ENCODE measurements around the gene CDCA3. TPM values are rescaled to one million over a fixed set of nuclear protein-coding genes. Genes with fewer than 3 reads are reported as not detected.
"Not testable (repeated sequence)": the region's sequence is repeated elsewhere in the genome, so short reads cannot be mapped to it uniquely, and the experiment has no call there.

Gene CDCA3
- 100 to 1,000 TPM in 1 of 2 experiments, 10 to 100 TPM in 1; 96.5 to 101 TPM for total RNA-seq

- POLR2A ChIA-PET, result interaction anchor here (0.5 to 8.9 kb wide), 49 partner anchors 9 to 381 kb away, joined by 3 to 312 read pairs (median 5); partner anchors contain the start of genes C12orf57, C1RL, CD4 and COPS7A
Measured at GRCh38 chr12:6851153-6851920, at the start of gene CDCA3. Gene CDCA3 (minus strand): TSS chr12:6851286. CDS start chr12:6850952, 334 bp downstream.

GRCh38 chr12:6899837-6900519, 48.9 kb upstream of the CDCA3 start:
- no peaks in the 10 kb centered on the region for H3K36me3 Mint-ChIP-seq (ENCODE audit: low read depth)
- H3K4me3 Mint-ChIP-seq, result no peak overlapping the region

More at GRCh38 chr12:6851153-6851920, at the start of gene CDCA3:
- H3K27ac Mint-ChIP-seq, result peak within 1 kb of the TSS; percentile 100
- H3K27me3 Mint-ChIP-seq, result no peaks in the 10 kb centered on the region
- DNase-seq, result peak; percentile 95
- CTCF ChIA-PET, result interaction anchor here (0.6 to 8.6 kb wide), 18 partner anchors 16 to 281 kb away, joined by 3 to 161 read pairs (median 5); partner anchors contain the start of genes C12orf57, C1RL, COPS7A and ENO2
- H3K4me1 Mint-ChIP-seq, result peaks cover 50% of the 10 kb centered on the region
- peaks cover 50% of the 10 kb centered on the region for H3K36me3 Mint-ChIP-seq (ENCODE audit: low read depth)
- no peaks in the 10 kb centered on the region for H3K9me3 Mint-ChIP-seq
- H3K4me3 Mint-ChIP-seq, result peak within 1 kb of the TSS; percentile 85

GRCh38 chr12:6899427-6899826, 48.3 kb upstream of the CDCA3 start:
- Mint-ChIP-seq H3K27me3 (no peaks in the 10 kb centered on the region), H3K4me1 (peaks cover 2% of the 10 kb centered on the region), H3K9me3 (no peaks in the 10 kb centered on the region), H3K4me3 (no peak overlapping the region), H3K36me3 (ENCODE audit: low read depth) (no peaks in the 10 kb centered on the region), H3K27ac (no peak overlapping the region)
- CTCF ChIA-PET, result interaction anchor here (0.8 kb wide), 1 partner anchor 8 kb away, joined by 6 read pairs; no protein-coding TSS in a partner anchor
- DNase-seq, result no peak
- POLR2A ChIA-PET, result interaction anchor here (1.5 to 1.9 kb wide), 3 partner anchors 8 to 46 kb away, joined by 5 to 6 read pairs (median 6); partner anchors contain the start of gene ENO2

More at GRCh38 chr12:6899837-6900519, 48.9 kb upstream of the CDCA3 start:
- POLR2A ChIA-PET, result interaction anchor here (1.5 to 1.9 kb wide), 3 partner anchors 9 to 47 kb away, joined by 5 to 6 read pairs (median 6); partner anchors contain the start of gene ENO2
- H3K9me3 Mint-ChIP-seq, result no peaks in the 10 kb centered on the region
- H3K4me1 Mint-ChIP-seq, result peaks cover 2% of the 10 kb centered on the region
- CTCF ChIA-PET, result interaction anchor here (0.8 to 1.2 kb wide), 2 partner anchors 9 kb away, joined by 4 to 6 read pairs; no protein-coding TSS in a partner anchor
- no peaks in the 10 kb centered on the region for H3K27me3 Mint-ChIP-seq
- no peak for DNase-seq
- no peak overlapping the region for H3K27ac Mint-ChIP-seq

GRCh38 chr12:6896846-6897435, 45.9 kb upstream of the CDCA3 start:
- no peaks in the 10 kb centered on the region for H3K9me3 Mint-ChIP-seq
- DNase-seq, result no peak
- H3K27ac Mint-ChIP-seq, result no peak overlapping the region
- no peaks in the 10 kb centered on the region for H3K36me3 Mint-ChIP-seq (ENCODE audit: low read depth)
- H3K27me3 Mint-ChIP-seq, result no peaks in the 10 kb centered on the region
- H3K4me3 Mint-ChIP-seq, result no peak overlapping the region
- POLR2A ChIA-PET, result interaction anchor here (0.7 kb wide), 1 partner anchor 10 kb away, joined by 3 read pairs; no protein-coding TSS in a partner anchor
- H3K4me1 Mint-ChIP-seq, result peaks cover 10% of the 10 kb centered on the region
- CTCF ChIA-PET, result interaction anchor here (0.6 to 1.8 kb wide), 4 partner anchors 24 to 41 kb away, joined by 3 to 8 read pairs (median 4); partner anchors contain the start of gene SPSB2

- no peaks in the 10 kb centered on the region for H3K9me3 Mint-ChIP-seq
- peaks cover 6% of the 10 kb centered on the region for H3K36me3 Mint-ChIP-seq (ENCODE audit: low read depth)
- ChIA-PET POLR2A (interaction anchor here (0.8 to 1.6 kb wide), 4 partner anchors 8 to 43 kb away, joined by 3 to 5 read pairs (median 4); partner anchors contain the start of genes CDCA3, ENO2 and LRRC23), CTCF (interaction anchor here (0.9 to 1.1 kb wide), 2 partner anchors 22 to 25 kb away, joined by 3 to 5 read pairs; partner anchors contain the start of gene SPSB2)
- no peaks in the 10 kb centered on the region for H3K27me3 Mint-ChIP-seq
- H3K27ac Mint-ChIP-seq, result no peak overlapping the region
- H3K4me1 Mint-ChIP-seq, result peaks cover 29% of the 10 kb centered on the region
- no peak for DNase-seq
- H3K4me3 Mint-ChIP-seq, result no peak overlapping the region
Measured at GRCh38 chr12:6894321-6894720, 43.2 kb upstream of the CDCA3 start.

GRCh38 chr12:6892683-6893082, 41.6 kb upstream of the CDCA3 start:
- H3K27ac Mint-ChIP-seq, result peak overlapping the region; percentile 56
- H3K9me3 Mint-ChIP-seq; H3K27me3 Mint-ChIP-seq; H3K36me3 Mint-ChIP-seq (ENCODE audit: low read depth); DNase-seq: not testable (repeated sequence)
- ChIA-PET POLR2A (interaction anchor here (1.6 to 2.8 kb wide), 7 partner anchors 13 to 104 kb away, joined by 6 to 69 read pairs (median 30); partner anchors contain the start of genes C12orf57, CD4, CDCA3 and ENO2), CTCF (interaction anchor here (0.7 to 2.8 kb wide), 5 partner anchors 10 to 169 kb away, joined by 6 to 120 read pairs (median 9); partner anchors contain the start of genes COPS7A and SPSB2)
- H3K4me1 Mint-ChIP-seq, result peaks cover 38% of the 10 kb centered on the region
- H3K4me3 Mint-ChIP-seq, result peak overlapping the region; percentile 37

GRCh38 chr12:6891646-6892001, 40.5 kb upstream of the CDCA3 start:
- CTCF ChIA-PET, result interaction anchor here (0.6 to 2.8 kb wide), 33 partner anchors 8 to 276 kb away, joined by 3 to 120 read pairs (median 5); partner anchors contain the start of genes C12orf57, CDCA3, COPS7A and ENO2
- Mint-ChIP-seq H3K27me3 (no peaks in the 10 kb centered on the region), H3K36me3 (ENCODE audit: low read depth) (peaks cover 10% of the 10 kb centered on the region), H3K4me1 (peaks cover 38% of the 10 kb centered on the region), H3K27ac (peak overlapping the region; percentile 93), H3K4me3 (peak overlapping the region; percentile 79), H3K9me3 (no peaks in the 10 kb centered on the region)
- DNase-seq, result no peak
- POLR2A ChIA-PET, result interaction anchor here (0.6 to 2.8 kb wide), 22 partner anchors 9 to 217 kb away, joined by 3 to 69 read pairs (median 6); partner anchors contain the start of genes C12orf57, C1RL, CD4 and CDCA3

- Mint-ChIP-seq H3K27me3 (no peaks in the 10 kb centered on the region), H3K4me3 (peak overlapping the region; percentile 79), H3K27ac (peak overlapping the region; percentile 93), H3K36me3 (ENCODE audit: low read depth) (peaks cover 10% of the 10 kb centered on the region), H3K9me3 (no peaks in the 10 kb centered on the region), H3K4me1 (peaks cover 38% of the 10 kb centered on the region)
- DNase-seq, result peak; percentile 99
- ChIA-PET POLR2A (interaction anchor here (0.6 to 2.8 kb wide), 22 partner anchors 9 to 217 kb away, joined by 3 to 69 read pairs (median 6); partner anchors contain the start of genes C12orf57, C1RL, CD4 and CDCA3), CTCF (interaction anchor here (0.6 to 2.8 kb wide), 36 partner anchors 8 to 421 kb away, joined by 3 to 120 read pairs (median 4); partner anchors contain the start of genes C12orf57, CD4, CDCA3 and COPS7A)
Measured at GRCh38 chr12:6890789-6891645, 39.9 kb upstream of the CDCA3 start.

GRCh38 chr12:6889775-6890573, 38.9 kb upstream of the CDCA3 start:
- H3K27me3 Mint-ChIP-seq, H3K9me3 Mint-ChIP-seq, CTCF ChIA-PET, DNase-seq: not testable (repeated sequence)
- POLR2A ChIA-PET, result interaction anchor here (2.6 kb wide), 1 partner anchor 9 kb away, joined by 14 read pairs; no protein-coding TSS in a partner anchor
- Mint-ChIP-seq H3K4me1 (peaks cover 38% of the 10 kb centered on the region), H3K36me3 (ENCODE audit: low read depth) (peaks cover 12% of the 10 kb centered on the region), H3K27ac (peak overlapping the region; percentile 93), H3K4me3 (peak overlapping the region; percentile 79)

- POLR2A ChIA-PET, H3K27ac Mint-ChIP-seq, H3K27me3 Mint-ChIP-seq, H3K9me3 Mint-ChIP-seq, H3K4me3 Mint-ChIP-seq, CTCF ChIA-PET, DNase-seq: not testable (repeated sequence)
- peaks cover 38% of the 10 kb centered on the region for H3K4me1 Mint-ChIP-seq
- H3K36me3 Mint-ChIP-seq (ENCODE audit: low read depth), result peaks cover 22% of the 10 kb centered on the region
Measured at GRCh38 chr12:6888794-6889193, 37.7 kb upstream of the CDCA3 start.
